DOHH2 (cell line): ENCODE results near the gene LDHAL6A.

Source experiments
- H3F3A ChIP-seq: fragments of 200-600 bp; sonication (generic), shearing (Covaris generic); 2 replicates; pipeline ENCODE4 v1.6.0; 2016; ENCODE audit warnings: antibody characterized with exemption, mild to moderate bottlenecking; ENCODE audit not compliant: control insufficient read depth, insufficient read depth
- H3K27ac ChIP-seq: fragments of 200-600 bp; sonication (generic); 2 replicates; pipeline ENCODE4 v1.5.1; 2014; ENCODE audit warnings: low read depth, mild to moderate bottlenecking, low read length, moderate library complexity
- H3K27me3 ChIP-seq: fragments of 200-600 bp; sonication (generic); 2 replicates; pipeline ENCODE4 v1.6.1; 2014; ENCODE audit warnings: mild to moderate bottlenecking, low read length, mixed read lengths; ENCODE audit not compliant: control insufficient read depth
- H3K36me3 ChIP-seq: fragments of 200-600 bp; sonication (generic); 2 replicates; pipeline ENCODE4 v1.6.1; 2014; ENCODE audit warnings: mild to moderate bottlenecking, low read length, moderate library complexity, mixed read lengths; ENCODE audit not compliant: control insufficient read depth
- H3K4me1 ChIP-seq: fragments of 200-600 bp; sonication (generic); 2 replicates; pipeline ENCODE4 v1.6.1; 2014; ENCODE audit warnings: mild to moderate bottlenecking, low read length, mixed read lengths; ENCODE audit not compliant: control insufficient read depth
- H3K4me2 ChIP-seq: fragments of 200-600 bp; sonication (generic); 2 replicates; pipeline ENCODE4 v1.6.0; 2014; ENCODE audit warnings: mild to moderate bottlenecking, low read length, moderate library complexity
- H3K4me3 ChIP-seq: fragments of 200-600 bp; sonication (generic); 2 replicates; pipeline ENCODE4 v1.5.1; 2014; ENCODE audit warnings: mild to moderate bottlenecking, low read length, mixed read lengths
- H3K79me2 ChIP-seq: fragments of 200-600 bp; sonication (generic); 2 replicates; pipeline ENCODE4 v1.6.1; 2014; ENCODE audit warnings: mild to moderate bottlenecking, low read length, mixed read lengths; ENCODE audit not compliant: control insufficient read depth
- H3K9me2 ChIP-seq: fragments of 200-600 bp; sonication (generic); replicated peaks from 2 replicates; pipeline ENCODE4 v1.6.1; 2014; ENCODE audit warnings: mild to moderate bottlenecking, low read length, mixed read lengths; ENCODE audit not compliant: control insufficient read depth
- H3K9me3 ChIP-seq: fragments of 200-600 bp; sonication (generic); 2 replicates; pipeline ENCODE4 v1.6.1; 2014; ENCODE audit warnings: antibody characterized with exemption, low read length, mixed read lengths; ENCODE audit not compliant: control insufficient read depth, insufficient read depth
- H4K20me1 ChIP-seq: fragments of 200-600 bp; sonication (generic); 2 replicates; pipeline ENCODE4 v1.6.0; 2014; ENCODE audit warnings: low read depth, mild to moderate bottlenecking, antibody characterized with exemption, low read length, moderate library complexity; ENCODE audit not compliant: control insufficient read depth, insufficient read depth
- CTCF ChIP-seq: fragments of 200-600 bp; sonication (generic); IDR thresholded peaks from one replicate; pipeline ENCODE4 v1.5.1; 2014; ENCODE audit warnings: antibody characterized with exemption, mild to moderate bottlenecking, low read depth, low read length; ENCODE audit not compliant: poor library complexity, severe bottlenecking
- EZH2phosphoT487 ChIP-seq: fragments of 200-600 bp; sonication (generic); IDR thresholded peaks from 2 replicates; pipeline ENCODE4 v1.6.1; 2017; ENCODE audit warnings: borderline replicate concordance, mild to moderate bottlenecking, antibody characterized with exemption, low read length, moderate library complexity, mixed read lengths

The LDHAL6A gene

DNA sequence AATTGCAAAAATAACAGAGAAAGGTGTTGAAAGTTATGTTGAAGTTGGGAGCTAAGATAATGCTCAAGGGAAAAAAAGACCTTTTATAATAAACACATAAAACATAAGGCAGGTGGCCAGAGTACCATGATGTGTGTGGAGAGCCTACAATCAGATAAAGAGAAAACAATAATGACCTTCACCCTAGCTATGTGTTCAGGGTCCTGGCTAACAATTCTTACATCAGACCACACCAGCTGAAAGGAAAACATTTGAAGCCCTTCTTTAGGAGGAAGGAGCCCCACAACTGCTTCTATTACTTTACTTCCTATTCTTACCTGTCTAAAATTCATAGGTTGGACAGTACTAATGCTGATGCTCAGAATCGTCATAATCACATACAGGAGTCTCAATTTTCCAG is 68.6 kb downstream of the LDHAL6A start:
- H3K9me3 ChIP-seq = no peaks in the 10 kb centered on the region
- H3K36me3 ChIP-seq = peaks cover 26% of the 10 kb centered on the region
- no peaks in the 10 kb centered on the region for H4K20me1 ChIP-seq
- H3K9me2 ChIP-seq = no peaks in the 10 kb centered on the region
- peaks cover 89% of the 10 kb centered on the region for H3K79me2 ChIP-seq
- H3K27me3 ChIP-seq = no peaks in the 10 kb centered on the region
- peaks cover 28% of the 10 kb centered on the region for H3K4me1 ChIP-seq
- peaks cover 2% of the 10 kb centered on the region; the same call in 1 of the 2 replicates for H3F3A ChIP-seq
- H3K27ac ChIP-seq = no peak overlapping the region
- TF ChIP-seq CTCF (no peak), EZH2phosphoT487 (no peak)
- no peak overlapping the region for H3K4me3 ChIP-seq
- H3K4me2 ChIP-seq = 0 out of 2 replicates have a peak overlapping the region, but pooled peaks have one; percentile 11

DNA sequence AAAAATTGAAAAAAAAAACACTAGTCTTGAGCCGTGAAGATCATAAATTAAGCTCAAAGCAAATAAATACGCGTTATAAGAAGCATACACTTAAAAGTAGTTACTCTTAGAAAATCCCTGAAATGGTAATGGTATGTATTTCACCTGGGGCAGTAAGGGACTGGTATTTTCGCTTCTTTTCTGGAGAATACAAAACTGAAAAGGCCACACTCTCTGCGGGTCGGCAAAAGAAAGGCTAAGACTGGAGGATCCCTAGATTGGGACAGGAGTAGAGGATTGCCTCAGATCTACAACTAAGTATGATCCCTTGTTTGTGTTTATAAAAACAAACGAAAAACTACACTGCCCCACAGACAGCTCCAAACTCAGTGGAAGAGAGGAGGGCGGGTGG is 70.5 kb downstream of the LDHAL6A start:
- no peaks in the 10 kb centered on the region for H3K9me2 ChIP-seq
- H3K4me1 ChIP-seq = peaks cover 43% of the 10 kb centered on the region
- peak overlapping the region; percentile 81 for H3K4me2 ChIP-seq
- H4K20me1 ChIP-seq = no peaks in the 10 kb centered on the region
- peaks cover 77% of the 10 kb centered on the region for H3K79me2 ChIP-seq
- peak overlapping the region; percentile 54 for H3K27ac ChIP-seq
- TF ChIP-seq CTCF (no peak), EZH2phosphoT487 (no peak)
- H3K4me3 ChIP-seq = peak overlapping the region; percentile 85
- peaks cover 13% of the 10 kb centered on the region for H3F3A ChIP-seq
- no peaks in the 10 kb centered on the region for H3K9me3 ChIP-seq
- no peaks in the 10 kb centered on the region for H3K27me3 ChIP-seq
- H3K36me3 ChIP-seq = peaks cover 30% of the 10 kb centered on the region

GRCh38 chr11:18526521-18527296 is 71.1 kb downstream of the LDHAL6A start, which contains the start of gene TSG101:
TSS of gene TSG101 (minus strand) at chr11:18526942. CDS start at chr11:18526816, 126 bp downstream.
- Histone ChIP-seq H3K27ac (peak within 1 kb of the TSS; percentile 54), H4K20me1 (no peaks in the 10 kb centered on the region), H3K9me3 (no peaks in the 10 kb centered on the region), H3K27me3 (no peaks in the 10 kb centered on the region), H3K9me2 (no peaks in the 10 kb centered on the region), H3K36me3 (peaks cover 31% of the 10 kb centered on the region), H3K79me2 (peaks cover 71% of the 10 kb centered on the region), H3K4me1 (peaks cover 46% of the 10 kb centered on the region), H3K4me3 (peak within 1 kb of the TSS; percentile 85), H3K4me2 (peak within 1 kb of the TSS; percentile 81), H3F3A (peaks cover 13% of the 10 kb centered on the region)
- TF ChIP-seq CTCF (peak; percentile 11), EZH2phosphoT487 (no peak)
